Activated CD8-positive, alpha-beta memory T cell treated with anti-CD3 and anti-CD28 coated beads for 24 hours (primary cell): ENCODE measurements around the gene ICAM1.
"Not testable (repeated sequence)": the region's sequence is repeated elsewhere in the genome, so short reads cannot be mapped to it uniquely, and the experiment has no call there.

Experiments used
- DNase-seq: peaks from one replicate; pipeline ENCODE4 v3.0.0-alpha.2; 2020

Gene ICAM1, protein sequence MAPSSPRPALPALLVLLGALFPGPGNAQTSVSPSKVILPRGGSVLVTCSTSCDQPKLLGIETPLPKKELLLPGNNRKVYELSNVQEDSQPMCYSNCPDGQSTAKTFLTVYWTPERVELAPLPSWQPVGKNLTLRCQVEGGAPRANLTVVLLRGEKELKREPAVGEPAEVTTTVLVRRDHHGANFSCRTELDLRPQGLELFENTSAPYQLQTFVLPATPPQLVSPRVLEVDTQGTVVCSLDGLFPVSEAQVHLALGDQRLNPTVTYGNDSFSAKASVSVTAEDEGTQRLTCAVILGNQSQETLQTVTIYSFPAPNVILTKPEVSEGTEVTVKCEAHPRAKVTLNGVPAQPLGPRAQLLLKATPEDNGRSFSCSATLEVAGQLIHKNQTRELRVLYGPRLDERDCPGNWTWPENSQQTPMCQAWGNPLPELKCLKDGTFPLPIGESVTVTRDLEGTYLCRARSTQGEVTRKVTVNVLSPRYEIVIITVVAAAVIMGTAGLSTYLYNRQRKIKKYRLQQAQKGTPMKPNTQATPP

DNA sequence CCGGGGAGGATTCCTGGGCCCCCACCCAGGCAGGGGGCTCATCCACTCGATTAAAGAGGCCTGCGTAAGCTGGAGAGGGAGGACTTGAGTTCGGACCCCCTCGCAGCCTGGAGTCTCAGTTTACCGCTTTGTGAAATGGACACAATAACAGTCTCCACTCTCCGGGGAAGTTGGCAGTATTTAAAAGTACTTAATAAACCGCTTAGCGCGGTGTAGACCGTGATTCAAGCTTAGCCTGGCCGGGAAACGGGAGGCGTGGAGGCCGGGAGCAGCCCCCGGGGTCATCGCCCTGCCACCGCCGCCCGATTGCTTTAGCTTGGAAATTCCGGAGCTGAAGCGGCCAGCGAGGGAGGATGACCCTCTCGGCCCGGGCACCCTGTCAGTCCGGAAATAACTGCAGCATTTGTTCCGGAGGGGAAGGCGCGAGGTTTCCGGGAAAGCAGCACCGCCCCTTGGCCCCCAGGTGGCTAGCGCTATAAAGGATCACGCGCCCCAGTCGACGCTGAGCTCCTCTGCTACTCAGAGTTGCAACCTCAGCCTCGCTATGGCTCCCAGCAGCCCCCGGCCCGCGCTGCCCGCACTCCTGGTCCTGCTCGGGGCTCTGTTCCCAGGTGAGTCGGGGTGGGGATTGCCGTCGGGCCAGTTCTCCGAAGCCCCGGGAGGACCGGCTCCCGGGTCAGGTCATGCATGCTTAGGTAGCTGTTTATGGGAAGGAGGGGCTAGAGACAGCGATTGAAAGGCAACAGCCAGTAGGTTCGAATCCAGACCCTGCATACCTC is at the start of gene ICAM1:
Gene ICAM1, plus strand, starts transcription at position 505 of the 779 bp plus-strand sequence. Its CDS starts 40 bp downstream, at position 545.
- DNase-seq: peak; percentile 89

DNA sequence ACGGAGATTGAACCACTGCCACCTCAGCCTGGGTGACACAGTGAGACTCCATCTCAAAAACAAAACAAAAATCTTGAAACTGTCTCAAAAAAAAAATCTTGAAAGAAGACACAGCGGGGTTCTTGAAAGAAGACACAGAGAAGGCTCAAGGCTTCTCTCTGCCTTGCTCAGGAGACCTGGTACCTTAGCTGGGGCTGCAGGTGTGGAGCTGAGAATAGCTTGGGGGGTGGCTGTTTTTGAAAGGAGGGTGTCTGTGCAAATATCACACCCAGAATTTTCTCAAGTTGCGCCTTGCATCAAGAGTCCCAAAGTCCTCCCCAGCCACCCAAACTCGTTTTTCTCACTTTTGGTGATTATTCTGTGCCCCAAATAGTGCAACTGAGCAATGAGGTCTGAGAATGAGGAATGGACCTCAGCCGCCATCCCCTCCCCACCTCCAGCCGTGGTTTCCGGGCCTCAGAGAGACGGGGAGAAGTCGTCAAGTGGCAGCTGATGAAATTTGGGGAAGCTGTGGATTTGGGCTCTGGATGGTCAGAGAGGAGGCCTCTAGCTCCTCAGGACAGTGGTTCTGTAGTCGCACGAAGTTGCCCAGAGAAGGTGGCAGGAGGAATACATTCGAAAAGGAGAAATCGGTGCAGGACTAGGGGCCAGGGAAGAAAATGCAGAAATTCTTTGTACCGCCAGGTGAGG is 48.6 kb upstream of the ICAM1 start:
- no peak for DNase-seq

DNA sequence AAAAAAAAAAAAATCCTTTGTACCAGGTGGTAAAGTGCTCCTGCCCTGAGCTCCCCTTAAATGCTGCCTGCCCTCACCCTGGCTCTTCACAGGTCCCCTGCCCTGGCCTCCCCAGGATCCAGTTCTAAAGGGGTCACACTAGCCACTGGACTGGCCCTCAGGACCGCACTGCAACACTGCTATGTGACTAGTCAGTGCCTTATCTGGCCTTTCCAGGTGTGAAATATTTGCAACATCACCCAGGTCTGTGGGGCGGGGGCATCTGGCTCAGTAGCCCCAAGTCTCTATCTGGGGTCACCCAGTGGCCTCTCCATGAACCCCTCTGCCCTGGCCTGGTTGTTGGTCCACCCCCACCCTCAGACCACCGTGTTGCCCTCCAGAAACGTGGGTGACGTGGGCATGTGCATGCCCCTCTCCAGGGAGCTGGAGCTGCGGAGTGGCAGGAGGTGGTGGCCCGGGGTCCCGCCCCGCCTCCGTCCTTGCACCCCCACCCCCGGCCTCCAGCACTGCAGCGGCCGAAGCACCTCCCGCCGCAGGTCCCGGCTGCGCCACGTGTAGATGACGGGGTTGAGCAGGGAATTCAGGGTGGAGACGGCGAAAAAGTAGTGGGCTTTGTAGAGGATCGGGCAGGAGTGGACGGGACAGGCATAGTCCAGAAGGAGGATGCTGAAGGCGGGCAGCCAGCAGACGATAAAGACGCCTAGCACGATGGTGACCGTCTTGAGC is 47.3 kb upstream of the ICAM1 start:
- no peak for DNase-seq

DNA sequence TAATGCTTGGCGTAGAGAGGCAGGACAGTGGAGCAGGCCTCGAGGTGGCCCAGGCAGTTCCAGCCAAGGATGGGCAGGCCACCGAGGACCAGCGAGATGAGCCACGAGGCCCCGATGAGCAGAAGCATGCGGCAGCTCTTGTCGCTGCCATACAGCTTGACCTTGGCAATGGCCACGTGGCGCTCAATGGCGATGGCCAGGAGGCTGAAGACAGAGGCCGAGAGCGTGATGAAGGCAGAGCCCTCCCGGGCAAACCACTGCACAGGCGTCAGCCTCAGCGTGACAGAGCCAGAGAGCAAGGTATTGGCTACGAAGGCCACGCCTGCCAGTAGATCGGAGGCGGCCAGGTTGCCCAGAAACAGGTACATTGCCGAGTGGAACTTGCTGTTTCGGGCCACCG is 46.6 kb upstream of the ICAM1 start:
- no peak for DNase-seq

DNA sequence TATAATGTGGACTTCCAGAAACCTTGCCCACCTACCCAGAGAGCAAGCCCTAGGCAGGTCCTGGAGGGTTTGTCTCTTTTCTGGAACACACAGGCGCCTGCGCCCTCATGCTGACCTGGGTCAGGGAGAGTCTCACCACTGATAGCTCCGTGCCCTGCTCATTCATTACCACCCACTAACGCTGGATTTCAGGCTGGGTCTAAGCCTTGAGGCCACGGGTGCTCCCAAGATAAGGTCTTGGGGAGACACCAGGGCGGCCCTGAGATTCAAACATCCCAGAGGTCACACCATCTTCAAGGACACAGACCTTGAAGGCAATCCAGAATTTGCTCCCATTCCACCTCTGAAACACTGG is 44.9 kb upstream of the ICAM1 start:
- no peak for DNase-seq

DNA sequence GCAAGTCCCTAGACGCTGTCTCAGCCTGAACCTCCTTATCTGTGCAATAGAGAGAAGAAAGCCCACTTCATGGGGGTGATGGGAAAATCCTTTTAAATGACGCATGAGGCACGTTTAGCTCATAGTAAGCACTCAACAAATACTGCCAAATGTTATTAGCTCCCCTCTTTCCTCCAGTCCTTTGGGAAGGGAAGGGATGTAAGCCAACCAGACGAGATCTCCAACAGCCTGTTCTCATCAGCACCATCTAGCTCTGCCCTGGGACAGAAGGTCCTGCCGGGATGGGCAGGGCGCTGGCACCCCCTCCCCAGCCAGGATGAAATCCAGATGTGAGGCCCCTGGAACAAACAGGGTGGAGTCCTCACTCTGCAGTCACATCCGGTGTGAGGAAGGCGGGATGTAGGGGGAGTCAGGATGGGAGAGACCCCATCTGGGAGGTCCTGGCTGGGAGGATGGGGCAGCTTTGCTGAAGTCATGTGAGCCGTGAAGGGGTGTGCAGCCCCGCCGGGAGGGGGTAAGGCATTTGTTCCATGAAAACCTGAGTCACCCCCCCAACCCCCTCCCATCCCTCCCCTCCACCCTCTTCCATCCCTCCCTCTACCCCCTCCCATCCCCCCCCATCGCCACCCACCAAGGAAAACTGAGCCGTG is 44.4 kb upstream of the ICAM1 start:
- no peak for DNase-seq

DNA sequence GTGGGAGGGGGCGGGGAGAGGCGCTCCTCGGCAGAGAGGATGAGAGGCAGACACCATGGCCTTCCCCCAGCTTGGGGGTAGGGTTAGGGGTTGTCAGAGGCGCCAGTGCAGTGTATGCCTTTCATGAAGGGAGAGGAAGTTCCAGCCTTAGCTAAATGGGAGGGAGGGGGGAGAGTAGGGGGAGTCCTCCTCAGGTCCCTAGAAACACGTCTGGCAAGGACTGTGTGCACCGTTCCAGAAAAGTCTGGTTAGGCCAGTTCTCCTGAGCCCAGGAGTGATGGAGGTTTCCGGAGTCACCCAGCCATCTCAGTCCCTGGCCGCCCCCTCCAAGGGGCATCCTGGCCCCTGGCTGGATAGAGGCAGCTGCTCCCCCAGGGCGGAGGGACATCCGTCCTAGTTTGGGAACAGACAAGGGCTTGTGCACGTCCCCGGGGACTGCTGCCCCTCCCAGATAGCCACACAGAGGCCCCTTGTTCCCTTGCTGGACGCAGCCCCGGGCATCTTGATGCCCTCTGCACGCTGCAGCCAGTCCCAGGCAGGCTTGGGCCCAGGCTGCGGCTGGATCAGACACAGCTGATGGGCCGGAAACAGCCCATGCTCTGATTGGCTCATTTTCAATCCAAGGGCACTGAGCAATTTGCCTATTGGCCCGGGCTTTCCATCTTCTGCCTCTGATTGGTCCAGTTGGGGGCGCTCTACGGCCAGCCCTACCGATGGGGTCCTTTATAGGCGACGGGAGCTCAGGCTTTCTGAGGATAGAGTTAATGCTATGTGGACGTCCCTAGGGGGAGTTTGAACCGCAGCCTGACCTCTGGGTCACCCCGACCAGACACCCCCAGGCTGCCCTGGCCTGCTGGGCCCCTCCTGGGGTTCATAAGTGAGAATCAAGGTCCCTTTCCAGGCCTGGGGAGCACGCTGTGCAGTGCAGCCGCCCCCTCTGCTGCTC is 43.6 kb upstream of the ICAM1 start:
- no peak for DNase-seq

DNA sequence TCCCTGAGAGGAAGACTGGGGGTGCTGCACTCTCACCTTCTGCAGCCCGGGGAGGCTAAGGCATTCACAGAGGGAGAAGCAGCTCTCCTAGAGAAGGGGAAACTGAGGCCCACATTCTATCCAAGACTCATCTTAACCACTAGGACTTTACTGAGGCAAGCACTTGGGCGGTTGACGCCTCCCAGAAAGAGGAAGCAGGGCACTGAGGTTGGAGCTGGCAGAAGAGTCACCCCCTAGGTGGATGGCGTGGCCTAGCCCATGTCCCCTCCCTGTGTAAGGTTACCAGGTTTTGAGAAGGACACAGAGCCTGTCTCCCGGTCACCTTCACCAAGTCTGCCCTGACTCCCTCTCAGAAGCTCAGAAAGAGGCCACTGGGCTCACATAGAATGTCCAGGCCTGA is 42.5 kb upstream of the ICAM1 start:
- no peak for DNase-seq

DNA sequence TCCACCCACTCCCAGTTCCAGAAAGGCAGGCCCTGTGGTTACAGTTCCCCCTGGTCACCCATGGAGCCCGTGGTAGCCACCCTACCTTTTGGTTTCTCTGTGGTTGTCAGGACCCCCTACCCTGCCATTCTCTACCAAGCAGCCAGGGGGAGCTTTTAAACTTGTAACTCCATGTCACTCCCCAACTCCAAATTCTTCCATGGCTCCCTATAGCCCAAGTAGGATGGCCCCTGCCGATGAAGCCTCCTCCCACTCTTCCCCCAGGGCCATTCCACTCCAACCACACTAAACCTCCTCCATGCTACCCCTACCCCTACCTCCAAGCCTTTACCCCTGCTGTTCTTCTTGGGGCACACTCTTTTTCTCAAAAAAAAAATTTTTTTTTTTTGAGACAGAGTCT is 42.0 kb upstream of the ICAM1 start:
- no peak for DNase-seq

DNA sequence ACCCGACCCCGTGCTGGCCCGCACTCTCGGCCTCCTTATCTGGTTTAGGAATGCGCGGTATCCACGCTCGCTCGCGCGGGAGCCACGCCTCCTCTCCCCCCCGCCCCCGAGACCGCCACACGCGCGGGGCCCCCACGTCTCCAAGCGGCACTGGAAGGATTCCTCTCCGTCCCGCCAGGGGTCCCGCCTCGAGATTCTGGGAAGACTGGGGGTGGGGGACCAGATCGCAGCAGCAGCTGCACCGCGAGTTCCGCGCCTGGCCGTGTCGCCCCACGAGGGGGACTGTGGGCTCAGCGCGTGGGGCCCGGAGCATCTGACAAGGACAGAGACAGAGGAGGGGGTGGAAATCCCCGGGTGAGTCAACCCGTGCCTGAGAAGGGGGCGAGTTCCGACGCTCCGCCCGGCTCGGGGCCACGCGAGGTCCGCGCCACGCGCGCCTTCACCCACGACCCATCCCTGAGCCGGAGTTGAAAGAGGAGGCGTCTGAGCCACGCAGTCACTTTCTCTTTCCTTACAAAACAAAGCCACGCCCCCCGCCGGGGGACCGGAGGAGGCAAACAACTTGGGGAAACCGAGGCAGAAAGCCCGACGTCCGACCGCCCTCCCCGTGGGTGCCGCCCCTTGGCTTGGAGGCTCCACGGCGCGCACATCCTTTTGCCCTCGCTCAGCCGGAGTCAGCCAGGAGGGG is 40.6 kb upstream of the ICAM1 start:
- peak; percentile 79 for DNase-seq

DNA sequence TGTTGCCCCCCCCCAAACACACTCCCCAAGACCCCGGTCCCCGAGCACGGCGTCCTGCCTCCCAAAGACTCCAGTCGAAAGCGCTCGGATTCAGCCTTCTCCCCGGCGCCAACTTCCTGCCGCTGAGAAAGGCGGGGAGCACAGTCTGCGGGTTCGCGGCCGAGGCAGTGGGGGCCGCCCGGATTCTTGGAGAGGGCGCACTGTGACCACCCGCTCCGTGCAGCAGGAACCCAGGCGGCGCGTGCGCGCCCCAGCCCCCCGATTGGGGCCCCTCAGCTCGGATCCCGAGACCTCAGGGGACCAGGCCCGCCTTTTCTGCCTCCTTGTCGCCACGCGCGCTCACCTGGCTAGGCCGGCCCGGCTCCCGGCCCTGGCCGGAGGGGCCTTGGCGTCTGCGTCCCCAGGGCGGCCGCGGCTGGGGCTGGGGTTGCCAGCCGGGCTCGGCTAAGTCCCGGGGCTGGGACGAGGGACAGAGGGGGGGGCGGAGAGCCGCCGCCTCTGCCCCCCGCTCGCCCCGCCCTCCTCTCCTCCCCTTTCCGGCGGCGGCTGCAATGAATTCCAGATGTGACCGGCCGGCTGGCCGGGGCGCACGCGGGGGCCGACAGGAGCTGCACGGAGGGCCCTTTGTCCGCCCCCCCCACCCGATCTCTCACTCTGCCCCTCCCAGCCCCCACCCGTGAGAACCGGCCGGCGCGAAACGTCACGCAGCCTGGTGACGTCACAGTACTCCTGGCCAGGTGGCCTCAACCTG is 39.9 kb upstream of the ICAM1 start, which contains the start of gene S1PR2:
Gene S1PR2, minus strand, starts transcription at position 471 of the 751 bp plus-strand sequence. CDS start 6,426 bp downstream, outside the sequence.
- DNase-seq: peak; percentile 90

DNA sequence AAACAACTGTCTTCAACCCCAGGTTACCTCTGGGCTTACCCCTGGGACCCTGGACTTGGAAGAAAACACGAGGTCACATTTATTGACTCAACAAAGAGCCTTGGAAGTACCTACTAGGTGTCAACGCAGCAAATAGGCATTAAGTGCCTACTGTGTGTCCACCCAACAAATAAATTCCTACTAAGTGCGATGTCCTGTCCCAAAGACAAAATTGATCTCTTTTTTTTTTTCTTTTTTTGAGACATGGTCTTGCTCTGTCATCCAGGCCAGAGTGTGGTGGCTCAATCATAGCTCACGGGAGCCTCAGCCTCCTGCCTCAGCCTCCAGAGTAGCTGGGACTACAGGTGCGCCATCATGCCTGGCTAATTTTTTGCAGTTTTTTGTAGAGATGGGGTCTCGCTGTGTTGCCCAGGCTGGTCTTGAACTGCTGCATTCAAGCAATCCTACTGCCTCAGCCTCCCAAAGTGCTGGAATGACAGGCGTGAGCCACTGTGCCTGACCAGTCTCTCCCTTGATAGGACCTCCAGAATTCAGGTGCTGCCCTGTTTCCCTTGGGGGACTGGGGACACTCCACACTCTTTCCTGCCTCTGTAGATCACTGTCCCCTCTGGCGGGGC is 39.2 kb upstream of the ICAM1 start:
- no peak for DNase-seq

DNA sequence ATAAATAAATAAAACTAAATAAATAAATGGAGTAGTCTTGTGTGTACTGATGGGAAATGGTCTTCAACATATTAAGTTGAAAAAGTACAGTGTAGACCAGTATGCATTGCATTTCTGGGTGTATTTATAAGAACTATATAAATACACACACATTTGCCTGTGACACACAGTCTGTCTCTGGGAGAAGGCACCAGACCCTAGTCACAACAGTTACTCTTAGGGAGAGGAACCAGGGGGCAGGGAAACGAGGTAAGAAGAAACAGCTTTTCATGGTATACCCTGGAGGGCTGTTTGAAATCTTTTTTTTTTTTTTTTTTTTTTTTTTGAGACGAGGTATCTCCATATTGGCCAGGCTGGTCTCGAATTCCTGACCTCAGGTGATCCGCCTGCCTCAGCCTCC is 37.0 kb upstream of the ICAM1 start:
- DNase-seq: no peak

DNA sequence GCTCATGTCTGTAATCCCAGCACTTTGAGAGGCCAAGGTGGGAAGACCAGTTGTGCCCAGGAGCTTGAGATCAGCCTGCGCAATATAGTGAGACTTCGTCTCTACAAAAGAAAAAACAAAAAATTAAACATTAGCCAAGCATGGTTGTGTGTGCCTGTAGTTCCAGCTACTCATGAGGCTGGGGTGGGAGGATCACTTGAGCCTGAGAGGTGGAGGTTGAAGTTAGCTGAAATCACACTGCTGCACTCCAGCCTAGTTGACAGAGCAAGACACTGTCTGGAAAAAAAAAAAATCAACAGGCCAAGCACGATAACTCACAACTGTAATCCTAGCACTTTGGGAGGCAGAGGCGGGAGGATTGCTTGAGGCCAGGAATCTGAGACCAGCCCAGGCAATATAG is 35.9 kb upstream of the ICAM1 start:
- DNase-seq: no peak

DNA sequence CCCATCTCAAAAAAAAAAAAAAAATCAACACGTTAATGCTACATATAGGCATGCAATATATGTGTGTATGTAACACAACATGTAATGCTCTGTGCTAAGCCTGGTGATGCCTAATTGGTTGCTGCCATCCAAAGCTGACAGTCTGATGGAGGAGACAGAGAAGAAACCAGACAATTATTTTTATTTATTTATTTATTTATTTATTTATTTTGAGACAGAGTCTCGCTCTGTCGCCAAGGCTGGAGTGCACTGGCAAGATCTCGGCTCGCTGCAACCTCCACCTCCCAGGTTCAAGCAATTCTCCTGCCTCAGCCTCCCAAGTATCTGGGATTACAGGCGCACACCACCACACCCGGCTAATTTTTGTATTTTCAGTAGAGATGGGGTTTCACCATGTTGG is 35.5 kb upstream of the ICAM1 start:
- not testable (repeated sequence) for DNase-seq

DNA sequence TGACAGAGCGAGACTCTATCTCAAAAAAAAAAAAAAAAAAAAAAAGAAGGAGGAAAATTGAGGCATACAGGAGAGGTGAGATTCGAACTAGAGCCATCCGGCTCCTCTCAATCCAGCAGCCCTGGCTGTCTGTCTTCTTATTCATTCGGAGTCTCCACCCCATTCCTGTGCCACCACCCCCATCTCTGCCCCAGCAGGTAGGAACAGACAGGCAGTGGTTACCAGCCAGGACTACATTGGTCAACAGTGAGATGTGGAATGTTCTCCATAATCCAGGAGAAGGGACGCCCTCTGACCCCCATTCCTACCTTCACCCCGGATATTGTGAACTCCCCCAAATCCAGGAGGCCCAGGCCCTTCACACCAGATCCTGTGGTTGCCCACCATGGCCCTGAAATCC is 33.2 kb upstream of the ICAM1 start:
- DNase-seq: no peak

DNA sequence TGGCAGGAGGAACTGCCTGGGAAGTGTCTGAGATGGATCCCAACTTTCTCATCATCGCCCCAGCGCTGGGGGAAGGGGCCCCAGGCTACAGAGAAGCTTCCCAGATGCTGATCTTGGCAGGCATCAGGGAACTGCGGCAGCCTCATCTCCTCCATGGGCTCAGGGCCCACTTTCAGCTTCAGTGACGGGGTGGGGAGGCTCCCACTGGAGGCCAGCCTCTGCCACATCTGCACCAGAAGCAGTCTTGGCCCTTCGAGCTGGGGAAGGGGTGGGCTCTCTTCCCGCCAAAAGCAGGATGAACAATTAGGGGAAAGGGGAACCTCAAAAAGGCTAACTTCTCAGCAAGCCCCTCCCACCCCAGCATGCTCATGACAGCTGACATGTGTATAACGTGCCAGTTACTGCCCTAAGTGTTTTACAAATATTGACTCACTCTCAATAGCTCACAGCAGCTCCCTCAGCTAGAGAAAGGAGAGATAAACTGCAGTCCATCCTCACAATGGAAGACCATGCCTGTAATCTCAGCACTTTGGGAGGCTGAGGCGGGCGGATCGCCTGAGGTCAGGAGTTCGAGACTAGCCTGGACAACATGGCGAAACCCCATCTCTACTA is 32.6 kb upstream of the ICAM1 start:
- no peak for DNase-seq

DNA sequence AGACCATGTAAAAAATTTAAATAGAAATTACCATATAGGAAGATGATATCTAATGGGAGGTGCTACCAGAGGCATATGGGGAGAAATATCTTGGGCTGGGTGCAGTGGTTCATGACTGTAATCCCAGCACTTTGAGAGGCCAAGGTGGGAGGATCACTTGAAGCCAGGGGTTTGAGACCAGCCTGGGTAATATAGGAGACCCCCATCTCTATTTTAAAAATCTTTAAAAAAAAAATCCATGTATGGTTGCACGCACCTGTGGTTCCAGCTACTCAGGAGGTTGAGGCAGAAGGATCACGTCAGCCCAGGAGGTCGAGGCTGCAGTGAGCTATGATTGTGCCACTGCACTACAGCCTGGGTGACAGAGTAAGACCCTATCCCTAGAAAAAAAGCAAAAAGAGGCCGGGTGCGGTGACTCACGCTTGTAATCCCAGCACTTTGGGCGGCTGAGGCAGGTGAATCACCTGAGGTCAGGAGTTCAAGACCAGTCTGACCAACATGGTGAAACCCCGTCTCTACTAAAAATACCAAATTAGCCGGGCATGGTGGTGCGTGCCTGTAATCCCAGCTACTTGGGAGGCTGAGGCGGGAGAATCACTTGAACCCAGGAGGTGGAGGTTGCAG is 29.0 kb upstream of the ICAM1 start:
- not testable (repeated sequence) for DNase-seq
